HCT116 (cell line): ENCODE data around the gene C16orf90.

Experiments used
- CEBPB ChIP-seq: IDR thresholded peaks from 2 replicates; pipeline ENCODE4 v1.6.1; 2012; ENCODE audit warnings: low read depth
- CTCF ChIP-seq, 3 experiments: fragments of 200-600 bp in 1 of 3; sonication (generic) in 1 of 3; IDR thresholded peaks in 2 of 3; conservative IDR thresholded peaks in 1 of 3; 2 replicates each; pipeline ENCODE4 v1.5.1; 2012 to 2017; ENCODE audit warnings: low read depth in 2 of 3, low read length in 2 of 3, antibody characterized with exemption in 1 of 3, borderline replicate concordance in 1 of 3, control low read depth in 1 of 3, mild to moderate bottlenecking in 1 of 3, mixed read lengths in 1 of 3, mixed run types in 1 of 3, moderate library complexity in 1 of 3; ENCODE audit not compliant: insufficient read depth in 1 of 3
- EGR1 ChIP-seq: IDR thresholded peaks from 2 replicates; pipeline ENCODE4 v1.6.1; 2012; ENCODE audit warnings: low read depth
- MAX ChIP-seq: IDR thresholded peaks from 2 replicates; pipeline ENCODE4 v1.6.1; 2012
- SP1 ChIP-seq: IDR thresholded peaks from 2 replicates; pipeline ENCODE4 v1.6.1; 2012; ENCODE audit warnings: low read depth
- TF ChIP-seq, protein P1 (sequence below): IDR thresholded peaks from 2 replicates; pipeline ENCODE4 v1.6.1; 2011; ENCODE audit warnings: mild to moderate bottlenecking, low read length, moderate library complexity; ENCODE audit not compliant: insufficient replicate concordance; ENCODE audit errors: extremely low read depth

GRCh38 chr16:3487521-3488410, 7.5 kb downstream of the C16orf90 start:
- TF ChIP-seq CTCF (IDR thresholded peaks at IDR 0.05 in 2 of 3, conservative IDR thresholded peaks at IDR 0.05 in 1 of 3; ENCODE audit: borderline replicate concordance in 1 of 3, insufficient read depth in 1 of 3, low read depth in 2 of 3, low read length in 2 of 3) (no peak), MAX (no peak), EGR1 (no peak), CEBPB (no peak), SP1 (no peak)
- TF ChIP-seq, protein P1, sequence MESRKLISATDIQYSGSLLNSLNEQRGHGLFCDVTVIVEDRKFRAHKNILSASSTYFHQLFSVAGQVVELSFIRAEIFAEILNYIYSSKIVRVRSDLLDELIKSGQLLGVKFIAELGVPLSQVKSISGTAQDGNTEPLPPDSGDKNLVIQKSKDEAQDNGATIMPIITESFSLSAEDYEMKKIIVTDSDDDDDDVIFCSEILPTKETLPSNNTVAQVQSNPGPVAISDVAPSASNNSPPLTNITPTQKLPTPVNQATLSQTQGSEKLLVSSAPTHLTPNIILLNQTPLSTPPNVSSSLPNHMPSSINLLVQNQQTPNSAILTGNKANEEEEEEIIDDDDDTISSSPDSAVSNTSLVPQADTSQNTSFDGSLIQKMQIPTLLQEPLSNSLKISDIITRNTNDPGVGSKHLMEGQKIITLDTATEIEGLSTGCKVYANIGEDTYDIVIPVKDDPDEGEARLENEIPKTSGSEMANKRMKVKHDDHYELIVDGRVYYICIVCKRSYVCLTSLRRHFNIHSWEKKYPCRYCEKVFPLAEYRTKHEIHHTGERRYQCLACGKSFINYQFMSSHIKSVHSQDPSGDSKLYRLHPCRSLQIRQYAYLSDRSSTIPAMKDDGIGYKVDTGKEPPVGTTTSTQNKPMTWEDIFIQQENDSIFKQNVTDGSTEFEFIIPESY, result no peak
